Erythroblast (primary cell): Measurements from ENCODE around the gene SCARF2.

ENCODE experiments used
- GATA1 ChIP-seq: IDR thresholded peaks from 2 replicates; pipeline ENCODE4 v1.6.1; 2011; ENCODE audit warnings: low read depth, mild to moderate bottlenecking, control low read depth, low read length, moderate library complexity
- POLR2A ChIP-seq: IDR thresholded peaks from 2 replicates; pipeline ENCODE4 v1.6.1; 2011; ENCODE audit warnings: mild to moderate bottlenecking, low read length

DNA sequence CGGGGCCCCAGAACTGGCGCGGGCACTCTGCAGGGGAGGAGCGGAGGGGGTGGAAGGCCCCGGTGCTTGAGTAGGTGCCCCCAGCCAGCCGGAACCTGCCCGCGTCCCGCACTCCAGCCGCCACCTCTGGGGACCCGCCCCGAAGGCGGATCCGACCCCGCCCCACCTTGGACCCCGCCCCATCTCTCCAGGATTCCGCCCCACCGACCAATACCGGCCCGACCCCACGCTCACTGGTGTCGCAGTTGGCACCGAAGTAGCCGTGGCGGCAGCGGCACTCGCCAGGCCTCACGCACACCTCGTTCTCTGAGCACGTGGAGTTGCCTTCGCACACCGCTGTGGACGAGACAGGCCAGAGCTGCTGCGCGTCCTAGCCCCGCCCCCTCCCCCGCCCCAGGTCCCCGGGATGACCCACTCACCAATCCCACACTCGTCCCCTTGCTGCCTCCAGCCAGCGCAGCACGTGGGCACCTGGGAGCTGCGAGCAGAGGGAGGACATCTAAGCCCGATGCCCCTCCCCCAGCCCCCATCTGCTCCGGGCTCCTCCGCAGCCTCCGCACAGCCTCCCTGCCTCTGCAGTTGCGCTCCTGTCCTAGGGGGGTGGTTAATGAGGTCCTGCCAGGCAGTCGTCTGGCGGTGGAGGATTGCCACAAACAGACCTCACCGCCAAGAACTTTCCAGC, 6.0 kb downstream of the SCARF2 start:
- TF ChIP-seq POLR2A (no peak), GATA1 (no peak)
